IMR-90 (cell line): ENCODE results near the gene PLEKHG4. TPM values are rescaled to one million over a fixed set of nuclear protein-coding genes. Genes with fewer than 3 reads are reported as not detected.

Experiments
- ATAC-seq: fragments of 200-7000 bp; cut with Tn5 transposase; 2 replicates; pipeline ENCODE4 v1.9.1; 2020; ENCODE audit warnings: low read depth, mild to moderate bottlenecking, moderate library complexity
- BruUV-seq: library from RNA; stranded (reverse); fragments of 400-500 nt; replicated peaks from 2 replicates; lab custom pipeline; 2021; lab: Mats Ljungman, UMichigan
- CTCF ChIA-PET: fragments of 300-600 bp; formaldehyde crosslinking; extraction: SDS; loops from one replicate; lab custom pipeline; 2021; ENCODE audit warnings: antibody characterized with exemption; lab: Yijun Ruan, JAX
- POLR2A ChIA-PET: fragments of 300-600 bp; sonication (Branson Sonifier 250); formaldehyde crosslinking; loops from one replicate; lab custom pipeline; 2022; ENCODE audit warnings: antibody characterized with exemption; ENCODE audit not compliant: unreplicated experiment; lab: Charles Lee
- DNase-seq: peaks from one replicate; pipeline ENCODE4 v3.0.0; 2013
- H2AFZ ChIP-seq: replicated peaks from 2 replicates; pipeline ENCODE3; 2013; ENCODE audit warnings: low read length, mild to moderate bottlenecking; ENCODE audit not compliant: poor library complexity
- H2AK5ac ChIP-seq: 2 replicates; pipeline ENCODE4 v1.6.1; 2013; ENCODE audit warnings: low read depth, low read length, inconsistent platforms
- H2AK9ac ChIP-seq: replicated peaks from 2 replicates; pipeline ENCODE3; 2013; ENCODE audit warnings: mild to moderate bottlenecking, low read depth, low read length, moderate library complexity; ENCODE audit not compliant: poor library complexity
- H2BK120ac ChIP-seq: 2 replicates; pipeline ENCODE4 v1.6.1; 2013; ENCODE audit warnings: low read depth, low read length, inconsistent platforms
- H2BK15ac ChIP-seq: 3 replicates; pipeline ENCODE4 v1.6.1; 2013; ENCODE audit warnings: low read depth, low read length, inconsistent platforms
- H2BK20ac ChIP-seq: 2 replicates; pipeline ENCODE4 v1.6.1; 2013; ENCODE audit warnings: low read depth, mild to moderate bottlenecking, inconsistent platforms, low read length, moderate library complexity
- H2BK5ac ChIP-seq: 2 replicates; pipeline ENCODE4 v1.6.1; 2013; ENCODE audit warnings: mild to moderate bottlenecking, low read depth, low read length, inconsistent platforms; ENCODE audit not compliant: poor library complexity, severe bottlenecking
- H3K14ac ChIP-seq: replicated peaks from 2 replicates; pipeline ENCODE4 v1.6.1; 2013; ENCODE audit warnings: low read depth, low read length, inconsistent platforms
- H3K18ac ChIP-seq: 2 replicates; pipeline ENCODE4 v1.6.1; 2013; ENCODE audit warnings: low read depth, low read length, control low read depth
- H3K23ac ChIP-seq: 2 replicates; pipeline ENCODE4 v1.6.1; 2013; ENCODE audit warnings: low read depth, low read length, inconsistent platforms
- H3K27ac ChIP-seq: 2 replicates; pipeline ENCODE4 v1.5.1; 2013; ENCODE audit warnings: mild to moderate bottlenecking, control low read depth, low read length; ENCODE audit not compliant: insufficient read depth
- H3K27me3 ChIP-seq: 2 replicates; pipeline ENCODE4 v1.6.1; 2013; ENCODE audit warnings: low read length; ENCODE audit not compliant: control insufficient read depth, insufficient read depth
- H3K36me3 ChIP-seq: 2 replicates; pipeline ENCODE4 v1.6.1; 2013; ENCODE audit warnings: low read length, mixed read lengths; ENCODE audit not compliant: control insufficient read depth, insufficient read depth
- H3K4ac ChIP-seq: 2 replicates; pipeline ENCODE4 v1.6.1; 2013; ENCODE audit warnings: low read depth, low read length, inconsistent platforms
- H3K4me1 ChIP-seq: 2 replicates; pipeline ENCODE4 v1.6.1; 2013; ENCODE audit warnings: low read length, mixed read lengths; ENCODE audit not compliant: control insufficient read depth, insufficient read depth
- H3K4me2 ChIP-seq: 2 replicates; pipeline ENCODE4 v1.6.1; 2013; ENCODE audit warnings: low read depth, mild to moderate bottlenecking, control low read depth, low read length, moderate library complexity
- H3K4me3 ChIP-seq: 2 replicates; pipeline ENCODE4 v1.5.1; 2013; ENCODE audit warnings: low read depth, mild to moderate bottlenecking, control low read depth, low read length, moderate library complexity; ENCODE audit not compliant: insufficient read depth
- H3K56ac ChIP-seq: 2 replicates; pipeline ENCODE4 v1.6.1; 2013; ENCODE audit warnings: low read length, inconsistent platforms; ENCODE audit not compliant: insufficient read depth; ENCODE audit errors: extremely low read depth
- H3K79me1 ChIP-seq, 2 experiments: 2 replicates each; pipeline ENCODE4 v1.6.1; 2013; ENCODE audit warnings: low read length in 2 of 2, inconsistent platforms in 1 of 2, low read depth in 1 of 2
- H3K9ac ChIP-seq: 2 replicates; pipeline ENCODE4 v1.6.1; 2013; ENCODE audit warnings: low read depth, low read length, control low read depth
- H3K9me1 ChIP-seq: 2 replicates; pipeline ENCODE4 v1.6.1; 2013; ENCODE audit warnings: low read length, inconsistent platforms; ENCODE audit not compliant: insufficient read depth
- H3K9me3 ChIP-seq: 2 replicates; pipeline ENCODE4 v1.6.1; 2013; ENCODE audit warnings: low read length; ENCODE audit not compliant: control insufficient read depth, insufficient read depth
- H4K20me1 ChIP-seq: 2 replicates; pipeline ENCODE4 v1.6.1; 2013; ENCODE audit warnings: low read length, inconsistent platforms; ENCODE audit not compliant: insufficient read depth
- H4K5ac ChIP-seq: 2 replicates; pipeline ENCODE4 v1.6.1; 2013; ENCODE audit warnings: mild to moderate bottlenecking, low read depth, low read length, control low read depth
- H4K8ac ChIP-seq, 2 experiments: 2 replicates each; pipeline ENCODE4 v1.6.1; 2013; ENCODE audit warnings: low read depth in 2 of 2, low read length in 2 of 2, control low read depth in 1 of 2, inconsistent platforms in 1 of 2
- H4K91ac ChIP-seq: 2 replicates; pipeline ENCODE4 v1.6.1; 2013; ENCODE audit warnings: low read depth, low read length, inconsistent platforms; ENCODE audit not compliant: insufficient read depth
- BHLHE40 ChIP-seq: fragments of 150-350 bp; IDR thresholded peaks from 2 replicates; pipeline ENCODE4 v1.6.1; 2016; ENCODE audit warnings: mild to moderate bottlenecking, low read depth, low read length
- CEBPB ChIP-seq: IDR thresholded peaks from 2 replicates; pipeline ENCODE4 v1.6.1; 2012; ENCODE audit warnings: low read depth, low read length, improper control_type of control experiment
- CHD1 ChIP-seq: IDR thresholded peaks from 2 replicates; pipeline ENCODE4 v1.6.1; 2012; ENCODE audit warnings: low read depth, low read length, improper control_type of control experiment
- FOS ChIP-seq: fragments of 150-350 bp; IDR thresholded peaks from 2 replicates; pipeline ENCODE4 v1.6.1; 2016; ENCODE audit warnings: low read depth, low read length
- MAFK ChIP-seq: IDR thresholded peaks from 2 replicates; pipeline ENCODE4 v1.6.1; 2012; ENCODE audit warnings: low read depth, low read length, improper control_type of control experiment
- MAZ ChIP-seq: IDR thresholded peaks from 2 replicates; pipeline ENCODE4 v1.6.1; 2012; ENCODE audit warnings: low read depth, mild to moderate bottlenecking, low read length, improper control_type of control experiment, moderate library complexity, borderline replicate concordance
- MXI1 ChIP-seq: IDR thresholded peaks from 2 replicates; pipeline ENCODE4 v1.6.1; 2012; ENCODE audit warnings: low read depth, mild to moderate bottlenecking, low read length, moderate library complexity, borderline replicate concordance
- NFE2L2 ChIP-seq: fragments of 150-350 bp; IDR thresholded peaks from 2 replicates; pipeline ENCODE4 v1.6.1; 2016; ENCODE audit warnings: low read depth, mild to moderate bottlenecking, low read length
- POLR2A ChIP-seq: IDR thresholded peaks from 2 replicates; pipeline ENCODE4 v1.6.1; 2012; ENCODE audit warnings: mild to moderate bottlenecking, low read depth, low read length
- RAD21 ChIP-seq: IDR thresholded peaks from 2 replicates; pipeline ENCODE4 v1.6.1; 2012; ENCODE audit warnings: low read length, improper control_type of control experiment
- RCOR1 ChIP-seq: IDR thresholded peaks from 2 replicates; pipeline ENCODE4 v1.6.1; 2012; ENCODE audit warnings: mild to moderate bottlenecking, low read length, improper control_type of control experiment; ENCODE audit not compliant: insufficient replicate concordance
- RFX5 ChIP-seq: IDR thresholded peaks from 2 replicates; pipeline ENCODE4 v1.8.0; 2012; ENCODE audit warnings: low read depth, mild to moderate bottlenecking, low read length, moderate library complexity
- SMC3 ChIP-seq: fragments of 150-350 bp; IDR thresholded peaks from 2 replicates; pipeline ENCODE4 v1.6.1; 2016; ENCODE audit warnings: low read depth, mild to moderate bottlenecking, antibody characterized with exemption, low read length, moderate library complexity
- WGBS, 2 experiments: methylation state at CpG; one replicate each; pipeline versions ENCODE4 v1.1.5 to v1.1.7; 2013; ENCODE audit warnings: missing lambda C conversion rate in 2 of 2; ENCODE audit not compliant: insufficient read length in 1 of 2; ENCODE audit errors: extremely low coverage in 2 of 2; 5-methylcytosine and 5-hydroxymethylcytosine counted together
- dilution Hi-C: fragments of 300-500 bp; cut with HindIII; formaldehyde crosslinking; loops from one replicate; pipeline ENCODE4 v1.14.3; 2018; ENCODE audit warnings: low sequenced_read_pairs; ENCODE audit not compliant: unreplicated experiment
- in situ Hi-C: fragments of 300-500 bp; cut with MboI; formaldehyde crosslinking; loops from 3 replicates; pipeline ENCODE4 v1.14.3; 2019; ENCODE audit warnings: low sequenced_read_pairs, inconsistent platforms, mixed read lengths
- intact Hi-C: fragments of 100-400 bp; cut with micrococcal nuclease; formaldehyde crosslinking; loops from 2 replicates; pipeline ENCODE4 v1.10.0; 2022
- polyA plus RNA-seq, 3 experiments: library from polyadenylated mRNA; depleted of rRNA; stranded (reverse); fragments of >200 nt; gene quantifications; 2 replicates each; pipeline ENCODE4 v1.2.3, GENCODE V29; 2012; ENCODE audit warnings: low replicate concordance in 1 of 3
- total RNA-seq: library from RNA; depleted of rRNA; stranded (reverse); fragments of >200 nt; gene quantifications from 2 replicates; pipeline ENCODE4 v1.2.3, GENCODE V29; 2012
- TF ChIP-seq, protein P1 (sequence below): fragments of 150-350 bp; IDR thresholded peaks from 2 replicates; pipeline ENCODE4 v1.6.1; 2016; ENCODE audit warnings: low read depth, mild to moderate bottlenecking, low read length, moderate library complexity, borderline replicate concordance
- TF ChIP-seq, protein P2 (sequence below): fragments of 150-350 bp; IDR thresholded peaks from 2 replicates; pipeline ENCODE4 v1.6.1; 2017; ENCODE audit warnings: mild to moderate bottlenecking, antibody characterized with exemption, low read length, low read depth
- TF ChIP-seq, protein P3 (sequence below): conservative IDR thresholded peaks from 2 replicates; pipeline ENCODE4 v1.5.1; 2012; ENCODE audit warnings: mild to moderate bottlenecking, low read depth, low read length, improper control_type of control experiment

PLEKHG4 gene
- total and polyA plus RNA-seq, 2 of the 4 experiments (the other 2 are of a cell fraction) = 14.0 to 50.7 TPM

DNA sequence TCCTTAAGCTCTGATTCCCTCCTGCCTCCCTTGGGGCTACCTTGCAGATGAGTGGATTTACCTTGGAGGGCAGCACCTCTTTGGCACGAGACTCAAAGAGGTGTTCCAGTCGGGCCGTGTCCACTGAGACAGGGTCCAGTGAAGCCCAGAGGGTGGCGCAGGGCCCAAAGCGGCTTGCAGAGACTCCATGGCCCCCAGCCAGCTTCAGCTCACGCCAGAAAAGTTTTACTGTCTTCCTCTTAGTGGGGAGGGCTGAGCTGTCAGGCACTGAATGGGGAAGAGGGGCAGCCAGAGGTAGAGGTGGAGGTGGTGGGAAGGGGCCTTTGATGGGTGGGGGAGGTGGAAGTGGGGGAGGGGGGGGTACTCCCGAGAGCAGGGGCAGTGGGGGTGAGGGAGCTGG is 45.7 kb upstream of the PLEKHG4 start:
- Histone ChIP-seq H3K14ac (no peak overlapping the region), H2AK5ac (no peak overlapping the region), H2BK20ac (no peak overlapping the region), H3K9ac (no peak overlapping the region), H3K27ac (no peak overlapping the region), H3K4me1 (no peaks in the 10 kb centered on the region), H3K9me3 (no peaks in the 10 kb centered on the region), H3K79me1 (peaks cover 5 to 59% of the 10 kb centered on the region in 2 experiments; a peak in 3 of 4 replicates), H4K91ac (no peak overlapping the region), H4K20me1 (no peaks in the 10 kb centered on the region), H3K23ac (no peak overlapping the region), H3K27me3 (no peaks in the 10 kb centered on the region), H4K5ac (no peak overlapping the region), H3K18ac (no peak overlapping the region), H2BK15ac (no peak overlapping the region), H2BK120ac (no peak overlapping the region), H3K9me1 (no peaks in the 10 kb centered on the region), H3K4me3 (no peak overlapping the region), H3K4me2 (no peak overlapping the region), H3K4ac (no peak overlapping the region), H4K8ac (no peak overlapping the region), H3K36me3 (peaks cover 81% of the 10 kb centered on the region), H2BK5ac (no peak overlapping the region), H2AK9ac (no peak overlapping the region), H3K56ac (no peak overlapping the region), H2AFZ (no peak overlapping the region)
- intact Hi-C loops = no loop called here
- in situ Hi-C loops = no loop called here
- BruUV-seq = no TSS peak
- CTCF ChIA-PET = no interaction called here
- WGBS, 2 experiments = 100% methylated on average over 2 of the region's 7 CpGs; no CpG with 5 or more reads in 1 of the 2 experiments
- dilution Hi-C loops = no loop called here
- ATAC-seq = no peak
- POLR2A ChIA-PET = no interaction called here
- TF ChIP-seq RAD21 = no peak
- TF ChIP-seq FOS = no peak
- no peak for TF ChIP-seq MAFK
- TF ChIP-seq CEBPB = no peak
- TF ChIP-seq RCOR1 = no peak
- TF ChIP-seq, protein P1, sequence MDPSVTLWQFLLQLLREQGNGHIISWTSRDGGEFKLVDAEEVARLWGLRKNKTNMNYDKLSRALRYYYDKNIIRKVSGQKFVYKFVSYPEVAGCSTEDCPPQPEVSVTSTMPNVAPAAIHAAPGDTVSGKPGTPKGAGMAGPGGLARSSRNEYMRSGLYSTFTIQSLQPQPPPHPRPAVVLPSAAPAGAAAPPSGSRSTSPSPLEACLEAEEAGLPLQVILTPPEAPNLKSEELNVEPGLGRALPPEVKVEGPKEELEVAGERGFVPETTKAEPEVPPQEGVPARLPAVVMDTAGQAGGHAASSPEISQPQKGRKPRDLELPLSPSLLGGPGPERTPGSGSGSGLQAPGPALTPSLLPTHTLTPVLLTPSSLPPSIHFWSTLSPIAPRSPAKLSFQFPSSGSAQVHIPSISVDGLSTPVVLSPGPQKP = no peak
- TF ChIP-seq POLR2A = no peak
- TF ChIP-seq BHLHE40 = no peak
- TF ChIP-seq NFE2L2 = no peak
- TF ChIP-seq MAZ = no peak
- TF ChIP-seq, protein P2, sequence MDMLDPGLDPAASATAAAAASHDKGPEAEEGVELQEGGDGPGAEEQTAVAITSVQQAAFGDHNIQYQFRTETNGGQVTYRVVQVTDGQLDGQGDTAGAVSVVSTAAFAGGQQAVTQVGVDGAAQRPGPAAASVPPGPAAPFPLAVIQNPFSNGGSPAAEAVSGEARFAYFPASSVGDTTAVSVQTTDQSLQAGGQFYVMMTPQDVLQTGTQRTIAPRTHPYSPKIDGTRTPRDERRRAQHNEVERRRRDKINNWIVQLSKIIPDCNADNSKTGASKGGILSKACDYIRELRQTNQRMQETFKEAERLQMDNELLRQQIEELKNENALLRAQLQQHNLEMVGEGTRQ = no peak
- no peak for TF ChIP-seq CHD1
- no peak for TF ChIP-seq SMC3
- TF ChIP-seq, protein P3, sequence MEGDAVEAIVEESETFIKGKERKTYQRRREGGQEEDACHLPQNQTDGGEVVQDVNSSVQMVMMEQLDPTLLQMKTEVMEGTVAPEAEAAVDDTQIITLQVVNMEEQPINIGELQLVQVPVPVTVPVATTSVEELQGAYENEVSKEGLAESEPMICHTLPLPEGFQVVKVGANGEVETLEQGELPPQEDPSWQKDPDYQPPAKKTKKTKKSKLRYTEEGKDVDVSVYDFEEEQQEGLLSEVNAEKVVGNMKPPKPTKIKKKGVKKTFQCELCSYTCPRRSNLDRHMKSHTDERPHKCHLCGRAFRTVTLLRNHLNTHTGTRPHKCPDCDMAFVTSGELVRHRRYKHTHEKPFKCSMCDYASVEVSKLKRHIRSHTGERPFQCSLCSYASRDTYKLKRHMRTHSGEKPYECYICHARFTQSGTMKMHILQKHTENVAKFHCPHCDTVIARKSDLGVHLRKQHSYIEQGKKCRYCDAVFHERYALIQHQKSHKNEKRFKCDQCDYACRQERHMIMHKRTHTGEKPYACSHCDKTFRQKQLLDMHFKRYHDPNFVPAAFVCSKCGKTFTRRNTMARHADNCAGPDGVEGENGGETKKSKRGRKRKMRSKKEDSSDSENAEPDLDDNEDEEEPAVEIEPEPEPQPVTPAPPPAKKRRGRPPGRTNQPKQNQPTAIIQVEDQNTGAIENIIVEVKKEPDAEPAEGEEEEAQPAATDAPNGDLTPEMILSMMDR = no peak
- TF ChIP-seq RFX5 = no peak
- TF ChIP-seq MXI1 = no peak
- DNase-seq = no peak
